C4-2B (cell line): ENCODE measurements around the gene EHHADH.
"Not testable (repeated sequence)": the region's sequence is repeated elsewhere in the genome, so short reads cannot be mapped to it uniquely, and the experiment has no call there.

ENCODE experiments used
- H3K27ac ChIP-seq: fragments of 450-650 bp; 2 replicates; pipeline ENCODE4 v1.5.1; 2017
- CTCF ChIP-seq: fragments of 450-650 bp; conservative IDR thresholded peaks from 2 replicates; pipeline ENCODE4 v1.5.1; 2017; ENCODE audit warnings: mild to moderate bottlenecking
- ZFX ChIP-seq: fragments of 450-650 bp; IDR thresholded peaks from 2 replicates; pipeline ENCODE4 v1.6.1; 2017

Gene EHHADH

GRCh38 chr3:185253645-185254410, at the start of gene EHHADH:
Gene EHHADH (minus strand): TSS chr3:185254049. CDS start chr3:185254022, 27 bp downstream.
- TF ChIP-seq ZFX (no peak), CTCF (no peak)
- no peak within 1 kb of the TSS for H3K27ac ChIP-seq

- not testable (repeated sequence) for H3K27ac ChIP-seq
Observed at GRCh38 chr3:185299918-185300426, 46.1 kb upstream of the EHHADH start.

GRCh38 chr3:185297867-185298266, 44.0 kb upstream of the EHHADH start:
- H3K27ac ChIP-seq, result no peak overlapping the region
- TF ChIP-seq CTCF, result no peak
- TF ChIP-seq ZFX, result no peak

- no peak overlapping the region for H3K27ac ChIP-seq
- TF ChIP-seq CTCF (no peak), ZFX (no peak)
Observed at GRCh38 chr3:185292238-185292637, 38.4 kb upstream of the EHHADH start.

GRCh38 chr3:185290266-185290665, 36.4 kb upstream of the EHHADH start:
- TF ChIP-seq CTCF (no peak), ZFX (no peak)
- no peak overlapping the region for H3K27ac ChIP-seq

- peak overlapping the region; percentile 61 for H3K27ac ChIP-seq
- TF ChIP-seq CTCF, result no peak
- TF ChIP-seq ZFX, result no peak
Observed at GRCh38 chr3:185283374-185283935, 29.6 kb upstream of the EHHADH start.

GRCh38 chr3:185282696-185283373, 29.0 kb upstream of the EHHADH start:
- peak overlapping the region; percentile 61 for H3K27ac ChIP-seq
- TF ChIP-seq CTCF (no peak), ZFX (no peak)
